ENCODE measurements around the gene APCDD1.

APCDD1 gene

GRCh38 chr18:10525371-10525691 lies 70.9 kb downstream of the APCDD1 start:
- no peak for DNase-seq (ENCODE audit: low spot score)

GRCh38 chr18:10525697-10526560 lies 71.5 kb downstream of the APCDD1 start, which contains the start of gene NAPG:
NAPG (plus strand) TSS chr18:10526027; CDS start chr18:10526103, 76 bp downstream.
- peak; percentile 96 for DNase-seq (ENCODE audit: low spot score)
- in situ Hi-C loops (cut with MboI; ENCODE audit: low sequenced_read_pairs, unreplicated experiment), result no loop called here
- no peak for TF ChIP-seq CTCF (IDR thresholded peaks at IDR 0.05; ENCODE audit: borderline replicate concordance, control extremely low read depth, extremely low read depth, insufficient read depth, missing control alignments)

More at GRCh38 chr18:10525371-10525691, 70.9 kb downstream of the APCDD1 start:
- in situ Hi-C loops (cut with MboI; ENCODE audit: low sequenced_read_pairs, unreplicated experiment), result no loop called here
- no peak for TF ChIP-seq CTCF (IDR thresholded peaks at IDR 0.05; ENCODE audit: borderline replicate concordance, control extremely low read depth, extremely low read depth, insufficient read depth, missing control alignments)

- DNase-seq (ENCODE audit: low spot score), result peak; percentile 42
These were observed 72.1 kb downstream of the APCDD1 start for GRCh38 chr18:10526561-10526949.

GRCh38 chr18:10528439-10528838 lies 74.0 kb downstream of the APCDD1 start:
- in situ Hi-C loops (cut with MboI; ENCODE audit: low sequenced_read_pairs, unreplicated experiment), result no loop called here
- DNase-seq (ENCODE audit: low spot score), result no peak
- no peak for TF ChIP-seq CTCF (IDR thresholded peaks at IDR 0.05; ENCODE audit: borderline replicate concordance, control extremely low read depth, extremely low read depth, insufficient read depth, missing control alignments)

More at GRCh38 chr18:10526561-10526949, 72.1 kb downstream of the APCDD1 start:
- in situ Hi-C loops (cut with MboI; ENCODE audit: low sequenced_read_pairs, unreplicated experiment), result no loop called here
- TF ChIP-seq CTCF (IDR thresholded peaks at IDR 0.05; ENCODE audit: borderline replicate concordance, control extremely low read depth, extremely low read depth, insufficient read depth, missing control alignments), result no peak

GRCh38 chr18:10530002-10530401 lies 75.6 kb downstream of the APCDD1 start:
- in situ Hi-C loops (cut with MboI; ENCODE audit: low sequenced_read_pairs, unreplicated experiment), result no loop called here
- no peak for DNase-seq (ENCODE audit: low spot score)
- no peak for TF ChIP-seq CTCF (IDR thresholded peaks at IDR 0.05; ENCODE audit: borderline replicate concordance, control extremely low read depth, extremely low read depth, insufficient read depth, missing control alignments)

GRCh38 chr18:10530852-10531251 lies 76.4 kb downstream of the APCDD1 start:
- TF ChIP-seq CTCF (IDR thresholded peaks at IDR 0.05; ENCODE audit: borderline replicate concordance, control extremely low read depth, extremely low read depth, insufficient read depth, missing control alignments), result no peak
- in situ Hi-C loops (cut with MboI; ENCODE audit: low sequenced_read_pairs, unreplicated experiment), result no loop called here
- DNase-seq (ENCODE audit: low spot score), result no peak

Data from GM13976 (cell line).